DND-41 (cell line): Measurements from ENCODE around the gene ALKBH8.

Experiments
- ATAC-seq: fragments of 200-7000 bp; cut with Tn5 transposase; 3 replicates; pipeline ENCODE4 v1.9.1; 2021; ENCODE audit warnings: low read depth; ENCODE audit not compliant: insufficient read depth
- DNase-seq: peaks from one replicate; pipeline ENCODE4 v3.0.0-alpha.2; 2020
- H2AFZ ChIP-seq: 2 replicates; pipeline ENCODE4 v1.6.0; 2012; ENCODE audit warnings: low read depth, low read length
- H3K27ac ChIP-seq: 2 replicates; pipeline ENCODE4 v1.5.1; 2012; ENCODE audit warnings: low read length, inconsistent platforms
- H3K27me3 ChIP-seq: fragments of 200-600 bp; sonication (generic); 2 replicates; pipeline ENCODE4 v1.6.0; 2012; ENCODE audit warnings: low read length, mild to moderate bottlenecking, inconsistent platforms; ENCODE audit not compliant: insufficient read depth, poor library complexity
- H3K36me3 ChIP-seq: 2 replicates; pipeline ENCODE4 v1.5.1; 2012; ENCODE audit warnings: low read length, inconsistent platforms; ENCODE audit not compliant: insufficient read depth
- H3K4me1 ChIP-seq: 2 replicates; pipeline ENCODE4 v1.5.1; 2012; ENCODE audit warnings: mild to moderate bottlenecking, low read length; ENCODE audit not compliant: insufficient read depth
- H3K4me2 ChIP-seq: 2 replicates; pipeline ENCODE4 v1.6.0; 2012; ENCODE audit warnings: mild to moderate bottlenecking, moderate library complexity, low read length, inconsistent platforms; ENCODE audit not compliant: insufficient read depth
- H3K4me3 ChIP-seq, 2 experiments: fragments of 200-600 bp in 1 of 2; shearing (Covaris generic) in 1 of 2; 2 replicates each; pipeline ENCODE4 v1.5.1; 2012 to 2016; ENCODE audit warnings: inconsistent platforms in 2 of 2, low read length in 2 of 2, mild to moderate bottlenecking in 2 of 2, low read depth in 1 of 2, moderate library complexity in 1 of 2
- H3K79me2 ChIP-seq: 2 replicates; pipeline ENCODE4 v1.6.0; 2012; ENCODE audit warnings: low read length, inconsistent platforms; ENCODE audit not compliant: insufficient read depth
- H3K9ac ChIP-seq: 2 replicates; pipeline ENCODE4 v1.6.0; 2012; ENCODE audit warnings: low read depth, mild to moderate bottlenecking, inconsistent platforms, low read length, moderate library complexity
- H3K9me3 ChIP-seq: 2 replicates; pipeline ENCODE4 v1.5.1; 2012; ENCODE audit warnings: low read length, moderate library complexity, mild to moderate bottlenecking, inconsistent platforms; ENCODE audit not compliant: insufficient read depth, severe bottlenecking
- H4K20me1 ChIP-seq: 2 replicates; pipeline ENCODE4 v1.6.0; 2012; ENCODE audit warnings: low read length; ENCODE audit not compliant: insufficient read depth
- EZH2 ChIP-seq: IDR thresholded peaks from 3 replicates; pipeline ENCODE4 v1.6.1; 2012; ENCODE audit warnings: borderline replicate concordance, low read depth, mild to moderate bottlenecking, moderate library complexity, low read length, inconsistent platforms; ENCODE audit not compliant: severe bottlenecking
- TF ChIP-seq, protein P1 (sequence below): IDR thresholded peaks from 2 replicates; pipeline ENCODE4 v1.5.1; 2012; ENCODE audit warnings: borderline replicate concordance, low read length, moderate library complexity, mild to moderate bottlenecking; ENCODE audit not compliant: poor library complexity, severe bottlenecking; ENCODE audit errors: extremely low read depth

ALKBH8 gene

DNA sequence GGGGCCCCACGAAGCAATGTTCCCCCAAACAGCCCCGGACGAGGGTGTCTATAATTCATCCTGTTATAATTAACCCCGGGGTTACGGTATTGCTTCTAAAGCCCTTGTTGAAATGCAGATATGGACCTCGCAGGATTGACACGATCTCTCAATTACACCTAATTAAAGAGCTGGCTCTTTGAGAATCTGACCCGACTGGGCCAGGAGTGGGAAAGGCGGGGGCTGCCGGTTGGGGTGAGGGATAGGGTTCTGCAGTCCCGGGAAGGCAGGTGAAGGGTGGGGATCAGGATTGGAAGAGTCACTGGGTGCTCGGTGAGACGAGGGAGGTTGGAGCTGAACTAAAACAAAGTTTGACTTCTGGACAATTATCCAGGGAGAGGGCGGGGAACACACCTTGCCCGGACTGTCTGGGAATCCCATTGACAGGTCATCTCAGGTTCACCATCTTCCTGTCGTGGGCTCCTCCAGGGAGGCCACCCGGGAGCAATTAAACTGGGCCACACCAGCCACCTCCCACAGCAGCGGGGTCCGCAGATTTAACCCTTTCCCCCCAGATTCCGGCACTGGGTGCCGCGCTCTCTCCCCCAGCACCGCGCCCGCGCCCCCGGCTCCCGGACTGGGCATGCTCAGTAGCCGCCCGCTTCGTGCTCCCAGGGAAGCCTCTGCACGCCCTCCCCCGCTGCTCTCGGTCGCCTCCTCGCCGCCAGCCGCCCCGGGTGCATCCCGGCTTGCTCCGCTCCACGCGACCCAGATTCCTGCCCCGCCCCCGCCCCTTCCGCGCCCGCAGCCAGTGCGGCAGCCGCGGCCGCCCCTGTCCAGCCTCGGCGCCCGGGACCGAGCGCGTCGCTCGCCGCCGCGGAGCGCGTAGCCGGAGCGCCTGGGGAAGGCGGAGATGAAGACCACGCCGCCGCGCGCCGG, 25.2 kb upstream of the ALKBH8 start, which contains the start of gene ELMOD1:
Gene ELMOD1 (plus strand): TSS at position 688 of the 918 bp plus-strand sequence. CDS start 27,043 bp downstream, outside the sequence.
- no peak within 1 kb of the TSS for H3K4me3 ChIP-seq
- no peaks in the 10 kb centered on the region for H3K9me3 ChIP-seq
- no peak within 1 kb of the TSS for H3K9ac ChIP-seq
- no peak for TF ChIP-seq EZH2
- H3K27ac ChIP-seq: no peak within 1 kb of the TSS
- H4K20me1 ChIP-seq: no peaks in the 10 kb centered on the region
- no peak within 1 kb of the TSS for H2AFZ ChIP-seq
- H3K4me1 ChIP-seq: no peaks in the 10 kb centered on the region
- H3K4me2 ChIP-seq: no peak within 1 kb of the TSS
- no peaks in the 10 kb centered on the region for H3K36me3 ChIP-seq
- DNase-seq: no peak
- H3K79me2 ChIP-seq: no peaks in the 10 kb centered on the region
- H3K27me3 ChIP-seq: peaks cover 5% of the 10 kb centered on the region
- no peak for ATAC-seq

DNA sequence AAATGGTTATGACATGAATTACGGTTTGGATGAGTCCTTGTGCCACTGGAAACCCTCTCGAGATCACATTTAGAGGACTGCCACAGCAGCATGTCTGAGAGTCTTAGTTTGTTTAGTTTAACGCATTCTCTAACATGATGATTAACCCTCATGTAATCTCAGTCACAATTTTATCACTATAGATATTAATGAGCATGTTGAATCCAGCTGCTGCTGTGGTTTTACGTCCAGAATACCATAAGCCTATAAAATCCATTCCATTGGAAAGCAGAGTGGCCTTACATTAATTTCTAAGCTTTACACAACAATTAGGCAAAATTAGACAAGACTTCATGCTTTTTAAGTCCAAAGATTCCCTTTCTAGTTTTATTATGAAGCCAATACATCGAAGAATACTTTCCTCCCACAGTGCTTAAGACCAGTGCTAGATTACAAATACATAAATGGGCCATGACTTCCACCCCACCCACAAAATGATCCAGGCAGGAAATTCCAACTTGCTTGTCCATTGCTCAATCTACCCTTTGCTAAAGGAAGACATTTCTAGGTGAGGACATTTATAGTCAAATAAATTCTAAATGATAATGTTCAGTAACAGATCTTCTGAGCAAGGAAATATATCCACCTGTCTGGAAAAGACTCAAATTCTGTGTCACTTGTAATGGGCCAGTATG, 21.9 kb upstream of the ALKBH8 start:
- DNase-seq (no peak), ATAC-seq (no peak)
- Histone ChIP-seq H3K27ac (no peak overlapping the region), H3K27me3 (peaks cover 2% of the 10 kb centered on the region), H3K4me2 (no peak overlapping the region), H3K9ac (no peak overlapping the region), H4K20me1 (no peaks in the 10 kb centered on the region), H3K36me3 (no peaks in the 10 kb centered on the region), H2AFZ (no peak overlapping the region), H3K79me2 (no peaks in the 10 kb centered on the region), H3K4me1 (no peaks in the 10 kb centered on the region), H3K4me3 (no peak overlapping the region), H3K9me3 (no peaks in the 10 kb centered on the region)
- TF ChIP-seq, protein P1, sequence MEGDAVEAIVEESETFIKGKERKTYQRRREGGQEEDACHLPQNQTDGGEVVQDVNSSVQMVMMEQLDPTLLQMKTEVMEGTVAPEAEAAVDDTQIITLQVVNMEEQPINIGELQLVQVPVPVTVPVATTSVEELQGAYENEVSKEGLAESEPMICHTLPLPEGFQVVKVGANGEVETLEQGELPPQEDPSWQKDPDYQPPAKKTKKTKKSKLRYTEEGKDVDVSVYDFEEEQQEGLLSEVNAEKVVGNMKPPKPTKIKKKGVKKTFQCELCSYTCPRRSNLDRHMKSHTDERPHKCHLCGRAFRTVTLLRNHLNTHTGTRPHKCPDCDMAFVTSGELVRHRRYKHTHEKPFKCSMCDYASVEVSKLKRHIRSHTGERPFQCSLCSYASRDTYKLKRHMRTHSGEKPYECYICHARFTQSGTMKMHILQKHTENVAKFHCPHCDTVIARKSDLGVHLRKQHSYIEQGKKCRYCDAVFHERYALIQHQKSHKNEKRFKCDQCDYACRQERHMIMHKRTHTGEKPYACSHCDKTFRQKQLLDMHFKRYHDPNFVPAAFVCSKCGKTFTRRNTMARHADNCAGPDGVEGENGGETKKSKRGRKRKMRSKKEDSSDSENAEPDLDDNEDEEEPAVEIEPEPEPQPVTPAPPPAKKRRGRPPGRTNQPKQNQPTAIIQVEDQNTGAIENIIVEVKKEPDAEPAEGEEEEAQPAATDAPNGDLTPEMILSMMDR: no peak
- no peak for TF ChIP-seq EZH2

DNA sequence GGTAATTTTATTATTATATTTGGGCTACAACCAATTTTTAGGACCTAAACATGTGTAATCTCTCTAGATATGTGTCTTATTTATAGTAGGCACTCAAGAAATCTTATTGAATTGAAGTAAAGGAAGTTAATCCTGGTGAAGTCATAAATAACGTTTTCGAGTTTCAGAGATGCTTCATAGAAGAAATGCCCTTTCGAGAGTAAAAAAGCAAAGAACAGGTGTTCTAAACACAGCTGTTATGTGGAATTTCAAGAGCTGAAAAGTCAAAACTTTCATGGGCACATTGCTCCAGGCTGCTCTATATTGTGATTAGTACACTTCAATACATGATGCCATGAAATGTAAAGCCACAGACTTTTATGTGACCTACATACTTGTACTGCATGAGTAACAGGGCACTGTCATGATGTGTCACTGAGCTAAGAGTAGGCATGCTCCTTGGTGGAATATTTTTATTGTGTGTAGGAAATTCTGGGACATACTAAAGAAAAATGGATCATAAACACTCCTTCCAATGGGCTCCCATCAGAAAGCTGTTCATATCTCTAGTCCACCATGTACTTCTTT, 18.2 kb upstream of the ALKBH8 start:
- H3K4me3 ChIP-seq: no peak overlapping the region
- TF ChIP-seq EZH2: no peak
- TF ChIP-seq, protein P1: no peak
- no peak overlapping the region for H3K9ac ChIP-seq
- no peaks in the 10 kb centered on the region for H4K20me1 ChIP-seq
- H3K27ac ChIP-seq: no peak overlapping the region
- H3K4me1 ChIP-seq: no peaks in the 10 kb centered on the region
- H3K36me3 ChIP-seq: no peaks in the 10 kb centered on the region
- H3K27me3 ChIP-seq: no peaks in the 10 kb centered on the region
- no peaks in the 10 kb centered on the region for H3K9me3 ChIP-seq
- no peak overlapping the region for H3K4me2 ChIP-seq
- no peak overlapping the region for H2AFZ ChIP-seq
- no peaks in the 10 kb centered on the region for H3K79me2 ChIP-seq
- DNase-seq (no peak), ATAC-seq (no peak)
